Measurements from ENCODE around the gene RGS6.

DNA sequence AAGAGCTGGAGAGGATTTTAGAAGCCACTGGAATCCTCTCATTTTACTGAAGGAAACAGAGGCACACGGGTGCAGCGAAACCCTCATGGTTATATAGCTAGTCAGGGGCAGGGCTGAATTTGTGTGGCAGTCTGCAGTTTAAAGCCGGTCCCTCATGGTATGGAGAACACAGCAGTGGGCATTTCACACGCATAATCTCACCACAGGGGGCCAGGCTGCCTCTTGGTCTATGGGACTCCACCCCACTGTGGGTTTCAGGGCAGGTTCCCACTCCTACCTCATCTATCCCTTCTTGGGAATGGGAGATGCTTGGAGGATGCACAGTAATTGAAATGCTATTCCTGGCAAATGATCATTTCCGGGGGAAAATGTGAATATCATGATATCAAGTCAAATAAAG, 400.6 kb downstream of the RGS6 start:
- TF ChIP-seq, protein P1, sequence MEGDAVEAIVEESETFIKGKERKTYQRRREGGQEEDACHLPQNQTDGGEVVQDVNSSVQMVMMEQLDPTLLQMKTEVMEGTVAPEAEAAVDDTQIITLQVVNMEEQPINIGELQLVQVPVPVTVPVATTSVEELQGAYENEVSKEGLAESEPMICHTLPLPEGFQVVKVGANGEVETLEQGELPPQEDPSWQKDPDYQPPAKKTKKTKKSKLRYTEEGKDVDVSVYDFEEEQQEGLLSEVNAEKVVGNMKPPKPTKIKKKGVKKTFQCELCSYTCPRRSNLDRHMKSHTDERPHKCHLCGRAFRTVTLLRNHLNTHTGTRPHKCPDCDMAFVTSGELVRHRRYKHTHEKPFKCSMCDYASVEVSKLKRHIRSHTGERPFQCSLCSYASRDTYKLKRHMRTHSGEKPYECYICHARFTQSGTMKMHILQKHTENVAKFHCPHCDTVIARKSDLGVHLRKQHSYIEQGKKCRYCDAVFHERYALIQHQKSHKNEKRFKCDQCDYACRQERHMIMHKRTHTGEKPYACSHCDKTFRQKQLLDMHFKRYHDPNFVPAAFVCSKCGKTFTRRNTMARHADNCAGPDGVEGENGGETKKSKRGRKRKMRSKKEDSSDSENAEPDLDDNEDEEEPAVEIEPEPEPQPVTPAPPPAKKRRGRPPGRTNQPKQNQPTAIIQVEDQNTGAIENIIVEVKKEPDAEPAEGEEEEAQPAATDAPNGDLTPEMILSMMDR (IDR thresholded peaks at IDR 0.05; ENCODE audit: low read length) = no peak
- TF ChIP-seq EZH2 (IDR thresholded peaks at IDR 0.05; ENCODE audit: borderline replicate concordance, low read length) = no peak

Measured in OCI-LY1 (cell line).